ENCODE data around the gene NUDT3.
"Not testable (repeated sequence)": the region's sequence is repeated elsewhere in the genome, so short reads cannot be mapped to it uniquely, and the experiment has no call there.

NUDT3 gene

GRCh38 chr6:34338811-34339210 lies 53.7 kb downstream of the NUDT3 start:
- TF ChIP-seq ZFX (IDR thresholded peaks at IDR 0.05; ENCODE audit: borderline replicate concordance), result no peak
- TF ChIP-seq, protein P1, sequence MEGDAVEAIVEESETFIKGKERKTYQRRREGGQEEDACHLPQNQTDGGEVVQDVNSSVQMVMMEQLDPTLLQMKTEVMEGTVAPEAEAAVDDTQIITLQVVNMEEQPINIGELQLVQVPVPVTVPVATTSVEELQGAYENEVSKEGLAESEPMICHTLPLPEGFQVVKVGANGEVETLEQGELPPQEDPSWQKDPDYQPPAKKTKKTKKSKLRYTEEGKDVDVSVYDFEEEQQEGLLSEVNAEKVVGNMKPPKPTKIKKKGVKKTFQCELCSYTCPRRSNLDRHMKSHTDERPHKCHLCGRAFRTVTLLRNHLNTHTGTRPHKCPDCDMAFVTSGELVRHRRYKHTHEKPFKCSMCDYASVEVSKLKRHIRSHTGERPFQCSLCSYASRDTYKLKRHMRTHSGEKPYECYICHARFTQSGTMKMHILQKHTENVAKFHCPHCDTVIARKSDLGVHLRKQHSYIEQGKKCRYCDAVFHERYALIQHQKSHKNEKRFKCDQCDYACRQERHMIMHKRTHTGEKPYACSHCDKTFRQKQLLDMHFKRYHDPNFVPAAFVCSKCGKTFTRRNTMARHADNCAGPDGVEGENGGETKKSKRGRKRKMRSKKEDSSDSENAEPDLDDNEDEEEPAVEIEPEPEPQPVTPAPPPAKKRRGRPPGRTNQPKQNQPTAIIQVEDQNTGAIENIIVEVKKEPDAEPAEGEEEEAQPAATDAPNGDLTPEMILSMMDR (IDR thresholded peaks at IDR 0.05), result no peak
- peak overlapping the region; percentile 19 for H3K27ac ChIP-seq

DNA sequence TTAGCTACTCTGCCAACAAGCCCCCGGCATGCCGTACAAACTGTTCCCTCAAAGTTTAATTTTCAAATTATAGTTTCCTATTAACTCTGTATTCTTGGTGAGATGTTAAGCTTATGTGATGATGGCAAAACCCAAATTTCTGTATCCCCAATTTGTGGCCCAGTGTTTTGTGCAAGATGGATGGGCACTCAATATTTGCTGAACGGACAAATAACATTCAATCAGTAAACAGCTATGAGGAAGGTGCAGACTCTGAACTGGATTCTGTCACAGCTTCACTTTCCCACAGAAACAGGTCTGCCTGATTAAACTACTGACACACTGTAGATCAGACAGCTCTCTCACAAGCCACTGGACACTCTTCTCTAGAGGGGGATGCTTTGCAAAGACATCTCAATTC lies 54.1 kb downstream of the NUDT3 start:
- H3K27ac ChIP-seq, result peak overlapping the region; percentile 19
- TF ChIP-seq ZFX (IDR thresholded peaks at IDR 0.05; ENCODE audit: borderline replicate concordance), result no peak
- TF ChIP-seq, protein P1 (IDR thresholded peaks at IDR 0.05), result no peak

DNA sequence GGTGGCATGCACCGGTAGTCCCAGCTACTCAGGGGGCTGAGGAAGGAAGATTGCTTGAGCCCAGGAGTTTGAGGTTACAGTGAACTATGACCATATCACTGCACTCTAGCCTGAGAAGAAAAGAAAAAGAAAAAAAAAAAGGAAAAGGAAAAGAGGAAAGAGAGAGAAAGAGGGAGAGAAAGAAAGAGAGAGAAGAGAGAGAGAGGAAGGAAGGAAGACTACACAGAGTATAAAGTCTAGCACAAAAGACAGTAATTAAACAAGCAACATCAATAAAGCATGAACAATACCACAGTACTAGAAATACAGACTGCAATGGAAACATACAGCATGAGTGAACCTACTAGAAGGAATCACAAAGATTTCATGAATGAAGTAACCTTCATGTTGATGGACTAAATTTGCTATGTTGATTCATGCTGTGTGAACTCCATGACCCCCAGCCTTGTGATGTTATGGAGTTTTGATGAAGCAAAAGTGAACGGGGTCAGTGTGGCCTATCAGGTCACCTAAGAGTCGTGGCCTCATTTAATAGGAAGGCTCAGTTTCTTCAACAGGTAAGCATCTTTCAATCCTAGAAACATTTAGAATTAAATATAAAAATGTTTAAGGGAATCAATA lies 57.6 kb downstream of the NUDT3 start:
- no peak for TF ChIP-seq ZFX (IDR thresholded peaks at IDR 0.05; ENCODE audit: borderline replicate concordance)
- TF ChIP-seq, protein P1 (IDR thresholded peaks at IDR 0.05), result no peak
- no peak overlapping the region for H3K27ac ChIP-seq

- no peak for TF ChIP-seq ZFX (IDR thresholded peaks at IDR 0.05; ENCODE audit: borderline replicate concordance)
- TF ChIP-seq, protein P1 (IDR thresholded peaks at IDR 0.05), result no peak
- H3K27ac ChIP-seq, result no peak overlapping the region
These were observed 58.6 kb downstream of the NUDT3 start for GRCh38 chr6:34333858-34334257.

DNA sequence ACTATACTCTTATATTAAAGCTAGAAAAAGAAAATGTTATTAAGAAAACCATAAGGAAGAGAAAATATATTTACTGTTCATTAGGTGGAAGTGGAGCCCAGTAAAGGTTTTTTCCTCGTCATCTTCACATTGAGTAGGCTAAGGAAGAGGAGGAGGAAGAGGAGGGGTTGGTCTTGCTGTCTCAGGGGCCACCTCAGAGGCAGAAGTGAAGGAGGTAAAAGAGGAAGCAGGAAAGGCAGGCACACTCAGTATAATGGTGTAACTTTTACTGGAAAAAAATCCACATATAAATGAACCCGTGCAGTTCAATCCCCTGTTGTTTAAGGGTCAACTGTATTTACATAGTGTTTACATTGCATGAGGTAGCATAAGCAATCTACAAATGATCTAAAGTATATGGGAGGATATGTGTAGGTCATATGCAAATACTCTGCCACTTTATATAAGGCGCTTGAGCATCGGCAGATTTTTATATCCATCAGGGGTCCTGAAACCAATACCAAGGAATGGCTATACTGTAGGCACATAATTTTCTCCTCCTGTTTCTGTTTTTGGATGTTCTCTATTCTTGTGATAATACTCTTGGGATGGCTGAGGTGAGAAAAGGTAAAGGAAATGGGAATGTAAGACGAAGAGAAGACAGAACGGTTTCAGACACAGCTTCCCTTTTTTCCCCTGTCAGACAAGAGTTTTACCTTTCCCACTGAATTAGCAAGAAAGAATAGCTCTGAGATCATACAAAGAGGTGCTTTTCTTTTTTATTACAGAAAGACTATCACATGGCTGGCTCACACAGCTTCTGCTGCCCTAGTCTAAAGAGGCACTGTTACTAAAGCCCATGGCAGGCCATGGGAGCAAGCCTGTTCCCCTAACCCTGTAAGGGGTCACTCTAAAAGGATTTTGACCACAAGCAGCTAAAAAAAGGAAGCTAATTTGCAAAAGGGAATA lies 59.9 kb downstream of the NUDT3 start:
- no peak overlapping the region for H3K27ac ChIP-seq
- no peak for TF ChIP-seq ZFX (IDR thresholded peaks at IDR 0.05; ENCODE audit: borderline replicate concordance)
- TF ChIP-seq, protein P1 (IDR thresholded peaks at IDR 0.05), result no peak

DNA sequence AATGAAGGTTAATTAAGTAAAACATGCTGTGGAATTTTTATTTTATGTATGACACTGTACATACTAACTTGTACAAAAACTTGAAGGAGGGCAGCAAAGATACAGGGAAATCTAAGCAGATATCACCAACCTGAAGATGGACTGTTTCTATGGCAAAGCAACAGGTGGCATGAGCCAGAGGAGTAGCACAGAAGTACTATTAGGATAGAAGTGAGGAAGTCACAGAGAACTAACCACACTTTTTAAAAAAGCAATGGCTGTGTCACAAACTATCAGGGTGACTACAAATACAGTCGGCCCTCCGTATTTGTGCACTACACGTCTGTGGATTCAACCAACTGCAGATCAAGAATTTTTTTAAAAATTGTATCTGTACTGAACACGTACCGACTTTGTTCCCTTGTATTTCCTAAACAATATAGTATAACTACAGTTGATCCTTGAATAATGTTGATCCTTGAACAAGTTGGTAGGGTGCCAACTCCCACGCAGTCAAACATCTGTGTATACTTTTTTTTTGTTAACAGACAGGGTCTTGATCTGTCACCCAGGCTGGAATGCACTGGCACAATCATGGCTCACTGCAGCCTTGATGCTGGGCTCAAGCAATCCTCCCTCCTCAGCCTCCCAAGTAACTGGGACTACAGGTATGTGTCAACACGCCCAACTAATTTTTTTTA lies 61.0 kb downstream of the NUDT3 start:
- no peak overlapping the region for H3K27ac ChIP-seq
- TF ChIP-seq ZFX (IDR thresholded peaks at IDR 0.05; ENCODE audit: borderline replicate concordance), result no peak
- TF ChIP-seq, protein P1 (IDR thresholded peaks at IDR 0.05), result no peak

GRCh38 chr6:34329814-34330213 lies 62.7 kb downstream of the NUDT3 start:
- not testable (repeated sequence) for H3K27ac ChIP-seq

Measured in 22Rv1 (cell line).